ENCODE measurements around the gene SLC13A2. TPM values are rescaled to one million over a fixed set of nuclear protein-coding genes. Genes with fewer than 3 reads are reported as not detected.

The SLC13A2 gene
- total and polyA plus RNA-seq, 4 experiments from 2014 or later = not detected

DNA sequence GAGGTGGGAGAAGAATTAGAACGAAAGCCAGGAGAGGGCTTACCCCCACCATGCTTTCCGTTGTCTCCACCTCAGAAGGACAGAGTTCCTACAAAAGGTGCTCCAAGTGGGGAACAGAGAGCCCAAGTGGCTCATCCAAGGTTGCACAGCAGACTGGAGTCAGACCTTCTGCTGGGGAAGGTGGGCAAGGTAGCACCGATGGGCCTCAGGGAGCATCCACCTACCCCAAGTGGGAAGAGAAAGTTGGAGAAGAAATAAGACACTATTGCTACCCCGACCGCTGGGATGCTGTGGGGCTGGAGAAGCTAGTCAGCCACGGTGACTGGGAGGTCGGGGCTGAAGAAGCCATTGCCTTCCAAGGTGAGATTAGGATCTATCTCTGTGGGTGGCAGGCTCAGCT, 57.5 kb downstream of the SLC13A2 start:
- Mint-ChIP-seq H3K4me3 (no peak overlapping the region), H3K4me1 (no peaks in the 10 kb centered on the region), H3K27me3 (peaks cover 1 to 3% of the 10 kb centered on the region in 2 donors), H3K27ac (no peak overlapping the region), H3K9me3 (no peaks in the 10 kb centered on the region), H3K36me3 (no peaks in the 10 kb centered on the region)
- Histone ChIP-seq H3K4me3 (ENCODE audit: low read length in 2 of 2) (no peak overlapping the region), H3K27ac (ENCODE audit: low read depth, low read length) (no peak overlapping the region), H3K27me3 (ENCODE audit: insufficient read depth, low read length) (no peaks in the 10 kb centered on the region), H3K9me3 (ENCODE audit: control insufficient read depth in 1 of 2, low read length in 2 of 2) (no peaks in the 10 kb centered on the region), H3K4me1 (ENCODE audit: insufficient read depth, low read length) (no peaks in the 10 kb centered on the region), H3K36me3 (ENCODE audit: insufficient read depth, low read length) (no peaks in the 10 kb centered on the region)
- CTCF ChIA-PET (ENCODE audit: partially characterized antibody) = no interaction called here
- intact Hi-C loops (cut with micrococcal nuclease) = no loop called here
- DNase-seq = no peak
- POLR2A ChIA-PET (ENCODE audit: partially characterized antibody) = no interaction called here

DNA sequence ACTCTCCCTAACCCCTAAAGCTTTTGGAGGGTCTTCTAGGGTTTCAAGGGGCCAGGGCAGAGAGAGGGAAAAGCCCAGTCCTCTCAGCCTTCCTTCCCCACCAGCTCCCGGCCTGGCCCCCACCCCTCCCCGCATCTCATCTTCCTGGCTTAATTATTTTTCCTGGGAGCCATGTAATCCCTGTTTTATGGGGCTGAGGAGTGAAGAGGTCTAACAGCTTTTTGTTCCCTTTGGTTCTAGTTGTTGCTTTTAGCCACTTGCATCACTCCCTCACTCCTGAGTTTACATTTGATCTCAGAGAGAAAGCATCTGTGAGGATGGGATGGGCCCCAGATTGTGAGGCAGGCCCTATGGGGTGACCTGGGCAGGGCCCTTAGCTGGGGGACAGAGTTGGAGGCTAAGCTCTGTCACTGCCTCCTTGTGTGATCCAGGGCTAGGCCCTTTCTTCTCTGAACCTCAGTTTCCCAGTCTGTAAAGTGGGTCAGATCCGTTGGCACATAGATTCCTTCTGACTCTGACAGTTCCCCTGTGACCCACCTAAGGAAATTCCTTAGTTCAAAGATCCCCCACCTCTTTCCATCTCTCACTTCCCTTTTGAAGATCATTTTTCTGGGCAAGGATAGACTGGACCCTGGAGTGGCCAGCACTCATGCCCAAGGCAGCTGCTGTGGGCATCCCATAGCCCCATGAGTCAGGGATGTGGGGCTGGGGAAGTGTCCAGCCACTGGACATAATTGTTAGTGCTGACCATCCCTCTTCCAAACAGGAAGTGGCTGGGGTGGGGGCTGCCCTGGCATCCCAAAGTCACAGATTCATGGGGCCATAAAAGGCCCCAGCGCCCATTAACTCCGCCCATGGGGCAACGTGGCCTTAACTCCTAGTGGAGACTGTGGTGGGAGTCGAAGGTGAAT, 58.9 kb downstream of the SLC13A2 start:
- no peaks in the 10 kb centered on the region for H3K27me3 ChIP-seq (ENCODE audit: insufficient read depth, low read length)
- H3K4me1 ChIP-seq (ENCODE audit: insufficient read depth, low read length) = no peaks in the 10 kb centered on the region
- no peak overlapping the region for H3K27ac ChIP-seq (ENCODE audit: low read depth, low read length)
- CTCF ChIA-PET (ENCODE audit: partially characterized antibody) = no interaction called here
- POLR2A ChIA-PET (ENCODE audit: partially characterized antibody) = no interaction called here
- Mint-ChIP-seq H3K9me3 (no peaks in the 10 kb centered on the region), H3K4me1 (no peaks in the 10 kb centered on the region), H3K36me3 (no peaks in the 10 kb centered on the region), H3K4me3 (no peak overlapping the region), H3K27ac (no peak overlapping the region), H3K27me3 (peaks cover 1 to 3% of the 10 kb centered on the region in 2 donors)
- no peaks in the 10 kb centered on the region for H3K9me3 ChIP-seq (ENCODE audit: control insufficient read depth in 1 of 2, low read length in 2 of 2)
- intact Hi-C loops (cut with micrococcal nuclease) = no loop called here
- DNase-seq = no peak
- H3K4me3 ChIP-seq (ENCODE audit: low read length in 2 of 2) = no peak overlapping the region
- H3K36me3 ChIP-seq (ENCODE audit: insufficient read depth, low read length) = no peaks in the 10 kb centered on the region

DNA sequence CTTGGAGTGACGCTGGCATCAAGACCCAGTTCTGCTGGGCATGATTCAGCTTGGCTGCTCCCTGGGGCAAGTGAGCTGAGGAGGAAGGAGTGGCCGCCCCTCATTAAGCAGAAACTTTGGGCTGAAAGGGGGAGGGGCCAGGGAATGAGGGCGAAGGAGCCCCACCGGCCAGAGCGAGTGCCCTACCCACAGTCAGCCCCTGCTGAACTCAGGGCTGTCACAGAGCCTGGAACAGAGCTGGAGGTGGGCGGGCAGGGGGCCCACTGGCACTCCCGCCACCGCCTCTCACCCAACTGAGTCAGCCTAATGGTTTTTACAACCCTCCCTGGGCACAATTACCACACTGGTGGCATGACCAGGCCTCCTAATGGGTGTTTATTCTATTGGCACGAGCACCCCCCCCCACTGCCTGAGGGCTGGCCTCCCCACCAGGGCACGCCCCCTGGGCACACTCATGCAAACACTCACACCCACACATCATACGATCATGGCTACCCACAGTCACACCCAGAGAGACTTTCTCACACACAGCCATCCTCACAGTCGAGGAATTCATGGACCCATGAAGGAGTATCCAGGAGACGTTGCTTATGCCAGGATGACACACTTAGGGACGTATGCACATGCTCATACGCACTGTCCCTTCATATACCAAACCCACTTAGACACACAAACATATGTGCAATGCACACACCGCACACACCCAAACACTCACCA, 59.8 kb downstream of the SLC13A2 start:
- H3K4me1 Mint-ChIP-seq = no peaks in the 10 kb centered on the region
- POLR2A ChIA-PET (ENCODE audit: partially characterized antibody) = no interaction called here

DNA sequence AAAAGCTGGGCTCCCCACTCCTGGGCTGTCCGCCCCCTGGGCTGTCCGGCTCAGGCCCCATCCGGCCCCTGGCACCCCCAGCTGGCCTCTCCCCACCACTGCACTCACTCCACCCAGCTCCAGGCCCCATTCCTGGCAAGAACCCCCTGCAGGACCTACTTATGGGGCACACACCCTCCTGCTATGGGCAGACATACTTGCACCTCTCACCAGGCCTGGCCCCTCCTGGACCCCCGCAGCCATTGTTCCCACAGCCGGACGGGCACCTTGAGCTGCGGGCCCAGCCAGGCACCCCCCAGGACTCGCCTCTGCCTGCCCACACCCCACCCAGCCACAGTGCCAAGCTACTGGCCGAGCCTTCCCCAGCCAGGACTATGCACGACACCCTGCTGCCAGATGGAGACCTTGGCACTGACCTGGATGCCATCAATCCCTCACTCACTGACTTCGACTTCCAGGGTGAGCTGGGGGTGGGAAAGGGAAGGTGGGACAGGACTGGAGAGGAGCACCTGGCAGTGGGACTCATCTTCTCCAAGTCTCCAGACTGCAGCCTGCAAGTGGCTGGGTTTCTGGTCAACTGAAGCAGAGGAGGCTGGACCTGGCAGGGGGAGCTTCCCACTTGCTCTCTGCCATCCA, 61.4 kb downstream of the SLC13A2 start:
- H3K9me3 Mint-ChIP-seq = no peaks in the 10 kb centered on the region
- Histone ChIP-seq H3K36me3 (ENCODE audit: insufficient read depth, low read length) (no peaks in the 10 kb centered on the region), H3K4me1 (ENCODE audit: insufficient read depth, low read length) (no peaks in the 10 kb centered on the region), H3K27me3 (ENCODE audit: insufficient read depth, low read length) (no peaks in the 10 kb centered on the region), H3K4me3 (ENCODE audit: low read length in 2 of 2) (no peak overlapping the region), H3K9me3 (ENCODE audit: control insufficient read depth in 1 of 2, low read length in 2 of 2) (no peaks in the 10 kb centered on the region), H3K27ac (ENCODE audit: low read depth, low read length) (no peak overlapping the region)
- H3K4me3 Mint-ChIP-seq = no peak overlapping the region
- no peak for DNase-seq
- no peaks in the 10 kb centered on the region for H3K36me3 Mint-ChIP-seq
- POLR2A ChIA-PET (ENCODE audit: partially characterized antibody) = no interaction called here
- peaks cover 1 to 3% of the 10 kb centered on the region in 2 donors for H3K27me3 Mint-ChIP-seq
- no peaks in the 10 kb centered on the region for H3K4me1 Mint-ChIP-seq
- CTCF ChIA-PET (ENCODE audit: partially characterized antibody) = no interaction called here
- intact Hi-C loops (cut with micrococcal nuclease) = no loop called here
- no peak overlapping the region for H3K27ac Mint-ChIP-seq

More for the DNA sequence above, 59.8 kb downstream of the SLC13A2 start:
- H3K4me1 ChIP-seq (ENCODE audit: insufficient read depth, low read length) = no peaks in the 10 kb centered on the region
- no peak for DNase-seq
- no peaks in the 10 kb centered on the region for H3K36me3 ChIP-seq (ENCODE audit: insufficient read depth, low read length)
- no peaks in the 10 kb centered on the region for H3K27me3 ChIP-seq (ENCODE audit: insufficient read depth, low read length)
- no peak overlapping the region for H3K4me3 Mint-ChIP-seq
- peaks cover 1 to 3% of the 10 kb centered on the region in 2 donors for H3K27me3 Mint-ChIP-seq
- CTCF ChIA-PET (ENCODE audit: partially characterized antibody) = no interaction called here
- no peaks in the 10 kb centered on the region for H3K9me3 ChIP-seq (ENCODE audit: control insufficient read depth in 1 of 2, low read length in 2 of 2)
- no peak overlapping the region for H3K27ac Mint-ChIP-seq
- H3K4me3 ChIP-seq (ENCODE audit: low read length in 2 of 2) = no peak overlapping the region
- no peak overlapping the region for H3K27ac ChIP-seq (ENCODE audit: low read depth, low read length)
- intact Hi-C loops (cut with micrococcal nuclease) = no loop called here
- no peaks in the 10 kb centered on the region for H3K9me3 Mint-ChIP-seq
- H3K36me3 Mint-ChIP-seq = no peaks in the 10 kb centered on the region

DNA sequence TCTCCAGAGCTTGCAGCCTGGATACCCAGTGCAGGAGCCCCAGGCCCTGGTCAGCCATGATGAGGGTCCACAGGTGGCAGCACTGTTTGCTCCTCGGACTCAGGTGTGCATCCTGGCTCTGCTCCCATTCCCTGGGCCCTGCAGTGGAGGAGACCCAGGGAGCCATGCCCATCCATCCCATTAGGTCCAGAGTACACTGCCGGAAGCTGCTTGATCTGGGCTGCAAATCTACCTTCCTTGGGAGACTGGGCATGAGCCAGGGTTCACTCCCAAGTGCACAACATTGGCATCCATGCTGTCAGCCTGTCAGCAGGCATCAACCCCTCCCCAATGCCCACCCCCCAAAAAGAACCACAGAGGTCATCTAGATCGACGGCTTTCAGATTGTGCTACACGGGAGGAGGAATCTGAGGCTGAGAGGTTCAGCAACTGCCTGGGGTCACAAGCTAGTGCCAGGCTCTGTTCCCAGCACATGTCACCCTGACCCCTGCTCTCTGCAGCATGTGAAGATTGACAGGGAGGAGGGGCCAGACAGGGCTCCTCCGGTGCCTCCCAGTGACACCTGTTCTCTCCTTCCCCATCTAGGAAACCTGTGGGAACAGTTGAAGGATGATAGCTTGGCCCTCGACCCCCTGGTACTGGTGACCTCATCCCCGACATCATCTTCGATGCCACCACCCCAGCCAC, 63.2 kb downstream of the SLC13A2 start:
- no peaks in the 10 kb centered on the region for H3K9me3 ChIP-seq (ENCODE audit: control insufficient read depth in 1 of 2, low read length in 2 of 2)
- no peaks in the 10 kb centered on the region for H3K4me1 Mint-ChIP-seq
- no peaks in the 10 kb centered on the region for H3K36me3 Mint-ChIP-seq
- peak overlapping the region in 1 of 7 donors; percentile 47 for H3K27ac Mint-ChIP-seq
- no peak overlapping the region for H3K27ac ChIP-seq (ENCODE audit: low read depth, low read length)
- ChIA-PET CTCF (ENCODE audit: partially characterized antibody) (interaction anchor here (1.8 kb wide), 1 partner anchor 11 kb away, joined by 11 read pairs; no protein-coding TSS in a partner anchor), POLR2A (ENCODE audit: partially characterized antibody) (interaction anchor here (0.8 kb wide), 1 partner anchor 63 kb away, joined by 3 read pairs; no protein-coding TSS in a partner anchor)
- H3K36me3 ChIP-seq (ENCODE audit: insufficient read depth, low read length) = no peaks in the 10 kb centered on the region
- no peak overlapping the region for H3K4me3 ChIP-seq (ENCODE audit: low read length in 2 of 2)
- no peaks in the 10 kb centered on the region for H3K4me1 ChIP-seq (ENCODE audit: insufficient read depth, low read length)
- no peaks in the 10 kb centered on the region for H3K27me3 ChIP-seq (ENCODE audit: insufficient read depth, low read length)
- H3K27me3 Mint-ChIP-seq = peaks cover 0 to 3% of the 10 kb centered on the region in 2 donors
- no peak for DNase-seq
- intact Hi-C loops (cut with micrococcal nuclease) = no loop called here
- no peaks in the 10 kb centered on the region for H3K9me3 Mint-ChIP-seq
- no peak overlapping the region for H3K4me3 Mint-ChIP-seq

DNA sequence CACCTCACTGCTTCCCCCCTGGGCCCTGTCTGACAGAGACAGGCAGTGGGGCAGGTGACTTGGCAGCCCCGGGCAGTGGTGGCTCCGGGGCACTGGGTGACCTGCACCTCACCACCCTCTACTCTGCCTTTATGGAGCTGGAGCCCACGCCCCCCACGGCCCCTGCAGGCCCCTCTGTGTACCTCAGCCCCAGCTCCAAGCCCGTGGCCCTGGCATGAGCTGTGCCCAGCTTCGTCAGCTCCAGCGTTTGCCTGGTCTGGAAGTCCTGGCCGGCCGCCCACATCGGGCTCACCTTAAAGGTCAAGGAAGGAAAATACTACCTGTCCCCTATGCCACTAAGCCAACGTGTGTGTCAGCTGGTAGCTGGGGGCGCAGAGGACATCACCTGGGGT, 63.8 kb downstream of the SLC13A2 start:
- Mint-ChIP-seq H3K9me3 (no peaks in the 10 kb centered on the region), H3K4me3 (no peak overlapping the region), H3K4me1 (no peaks in the 10 kb centered on the region), H3K27ac (no peak overlapping the region), H3K27me3 (peaks cover 0 to 3% of the 10 kb centered on the region in 2 donors), H3K36me3 (no peaks in the 10 kb centered on the region)
- no peak for DNase-seq
- no peaks in the 10 kb centered on the region for H3K9me3 ChIP-seq (ENCODE audit: control insufficient read depth in 1 of 2, low read length in 2 of 2)
- no peak overlapping the region for H3K27ac ChIP-seq (ENCODE audit: low read depth, low read length)
- H3K36me3 ChIP-seq (ENCODE audit: insufficient read depth, low read length) = no peaks in the 10 kb centered on the region
- no peaks in the 10 kb centered on the region for H3K27me3 ChIP-seq (ENCODE audit: insufficient read depth, low read length)
- CTCF ChIA-PET (ENCODE audit: partially characterized antibody) = interaction anchor here (1.8 kb wide), 1 partner anchor 11 kb away, joined by 11 read pairs; no protein-coding TSS in a partner anchor
- no peaks in the 10 kb centered on the region for H3K4me1 ChIP-seq (ENCODE audit: insufficient read depth, low read length)
- intact Hi-C loops (cut with micrococcal nuclease) = no loop called here
- POLR2A ChIA-PET (ENCODE audit: partially characterized antibody) = interaction anchor here (0.8 to 1.0 kb wide), 2 partner anchors 34 to 62 kb away, joined by 3 read pairs; partner anchors contain the start of gene PIGS
- H3K4me3 ChIP-seq (ENCODE audit: low read length in 2 of 2) = no peak overlapping the region
